HPDE6-E6E7 (cell line): ENCODE measurements around the gene TMC6.
"Not testable (repeated sequence)": the region's sequence is repeated elsewhere in the genome, so short reads cannot be mapped to it uniquely, and the experiment has no call there.

Experiments
- DNase-seq: peaks from one replicate; pipeline ENCODE4 v3.0.0; 2011; ENCODE audit warnings: missing footprints; ENCODE audit errors: extremely low spot score

The TMC6 gene

DNA sequence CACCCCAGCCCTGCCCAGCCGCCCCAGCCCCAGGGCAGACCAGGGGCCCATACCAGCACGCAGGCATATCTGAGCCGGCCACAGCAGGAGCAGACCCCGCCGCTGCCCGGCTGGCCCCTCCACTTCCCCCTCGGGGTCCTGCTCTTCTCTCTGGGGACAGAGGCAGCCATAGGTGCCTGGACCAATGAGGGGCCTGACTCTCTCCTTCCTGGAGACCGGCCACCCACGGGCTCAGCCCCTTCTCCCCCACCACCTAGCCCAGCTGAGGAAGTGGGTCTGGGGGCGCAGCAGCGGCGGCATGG is 3.8 kb downstream of the TMC6 start:
- no peak for DNase-seq

DNA sequence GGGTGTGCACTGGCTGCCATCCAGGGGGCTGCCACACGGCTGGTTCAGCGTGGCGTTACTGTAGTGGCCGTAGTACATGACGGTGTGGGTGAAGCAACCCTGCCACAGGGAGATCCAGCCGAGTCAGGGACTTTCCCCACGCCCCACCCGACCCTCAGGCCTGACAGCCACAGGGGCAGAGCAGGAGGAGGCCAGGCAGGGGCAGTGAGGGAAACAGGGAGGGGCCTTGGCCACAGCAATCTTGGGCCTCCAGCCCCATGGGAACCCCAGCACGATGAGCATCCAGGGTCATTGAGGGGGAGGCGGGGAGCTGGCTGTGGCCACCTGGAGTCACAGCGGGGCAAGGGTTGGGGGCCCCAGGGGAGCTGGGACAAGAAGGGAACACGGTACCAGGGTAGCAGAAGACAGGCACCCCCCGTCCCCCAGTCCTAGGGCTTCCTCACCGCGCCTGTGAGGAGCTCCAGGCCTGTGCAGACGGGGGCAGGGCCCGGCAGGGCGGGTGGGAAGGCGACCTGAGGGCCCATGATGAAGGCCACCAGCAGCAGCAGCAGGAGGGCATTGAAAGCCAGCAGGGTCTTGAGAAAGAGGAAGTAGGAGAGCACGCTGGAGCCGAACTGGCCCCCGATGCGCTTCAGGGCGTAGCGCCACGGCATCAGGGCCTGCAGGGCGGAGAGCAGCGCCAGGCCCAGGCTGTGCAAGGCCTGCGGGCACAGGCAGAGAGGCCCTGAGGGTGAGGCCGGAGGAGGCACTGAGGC is 4.3 kb downstream of the TMC6 start:
- no peak for DNase-seq

DNA sequence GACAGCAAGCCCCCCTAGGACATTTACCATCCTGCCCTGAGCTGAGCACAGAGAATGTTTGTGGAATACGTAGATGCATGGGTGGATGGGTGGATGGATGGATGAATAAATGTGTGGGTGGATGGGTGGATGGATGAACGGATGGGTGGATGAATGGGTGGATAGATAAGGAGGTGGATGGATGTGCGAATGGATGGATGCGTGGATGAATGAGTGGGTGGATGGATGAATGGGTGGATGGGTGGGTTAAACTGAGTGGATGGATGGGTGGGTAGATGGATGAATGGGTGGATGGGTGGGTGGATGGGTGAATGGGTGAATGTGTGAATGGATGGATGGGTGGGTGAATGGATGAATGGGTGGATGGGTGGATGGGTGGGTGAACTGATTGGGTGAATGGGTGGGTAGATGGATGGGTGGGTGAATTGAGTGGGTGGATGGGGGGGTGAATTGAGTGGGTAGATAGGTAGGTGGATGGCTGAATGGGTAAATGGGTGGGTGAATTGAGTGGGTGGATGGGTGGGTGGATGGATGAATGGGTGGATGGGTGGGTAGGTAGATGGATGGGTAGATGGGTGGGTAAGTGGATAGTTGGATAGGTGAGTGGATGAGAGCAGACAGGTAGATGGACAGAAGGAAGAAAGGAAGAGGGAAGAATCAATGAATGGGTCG is 5.2 kb downstream of the TMC6 start:
- DNase-seq = no peak

DNA sequence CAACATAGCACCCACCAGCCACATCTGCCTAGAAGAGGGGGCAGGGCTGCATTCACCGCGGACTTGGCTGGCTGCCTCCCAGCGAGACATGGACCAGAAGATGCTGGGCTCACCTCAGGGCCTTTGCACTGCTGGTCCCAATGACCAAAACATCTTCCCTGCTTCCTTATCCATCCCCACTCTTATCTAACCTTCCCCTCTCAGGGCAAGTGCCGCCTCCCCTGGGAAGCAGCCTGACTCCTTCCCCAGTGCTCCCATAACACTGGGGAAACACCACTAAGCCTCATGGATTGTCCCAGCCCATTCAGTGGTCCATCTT is 5.7 kb downstream of the TMC6 start:
- no peak for DNase-seq

DNA sequence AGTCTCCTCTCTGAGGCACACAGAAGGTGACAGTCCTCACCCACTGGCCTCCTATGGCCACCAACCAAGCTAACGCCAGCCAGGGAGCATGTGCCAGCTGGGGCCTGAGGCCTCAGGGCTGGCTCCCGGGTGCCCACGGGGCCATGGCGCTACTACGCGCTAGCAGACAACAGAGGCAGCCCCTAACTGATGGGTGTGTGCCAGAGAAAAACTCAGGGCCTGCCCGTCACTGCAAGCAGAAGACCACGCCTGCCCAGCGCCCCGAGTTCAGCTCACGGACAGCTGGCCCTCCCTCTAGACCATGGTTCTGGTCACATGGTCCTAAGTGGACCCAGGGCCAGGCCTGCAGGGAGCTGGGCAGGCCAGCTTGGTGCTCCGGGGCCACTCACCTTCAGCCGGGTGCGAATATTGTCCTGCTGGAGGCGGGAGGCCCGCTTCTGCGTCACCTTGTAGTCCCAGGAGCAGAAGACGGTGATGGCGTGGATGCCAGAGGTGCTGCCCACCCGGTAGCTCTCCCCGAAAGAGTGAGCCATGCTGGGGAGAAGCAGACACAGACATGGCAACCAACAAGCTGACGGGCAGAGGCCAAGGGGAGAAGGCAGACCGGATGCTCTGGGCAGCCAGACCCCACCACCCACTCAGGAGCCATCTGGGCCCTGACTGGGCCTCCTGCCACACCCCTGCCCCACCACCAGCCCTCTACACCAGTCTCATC is 6.2 kb downstream of the TMC6 start:
- DNase-seq = no peak

DNA sequence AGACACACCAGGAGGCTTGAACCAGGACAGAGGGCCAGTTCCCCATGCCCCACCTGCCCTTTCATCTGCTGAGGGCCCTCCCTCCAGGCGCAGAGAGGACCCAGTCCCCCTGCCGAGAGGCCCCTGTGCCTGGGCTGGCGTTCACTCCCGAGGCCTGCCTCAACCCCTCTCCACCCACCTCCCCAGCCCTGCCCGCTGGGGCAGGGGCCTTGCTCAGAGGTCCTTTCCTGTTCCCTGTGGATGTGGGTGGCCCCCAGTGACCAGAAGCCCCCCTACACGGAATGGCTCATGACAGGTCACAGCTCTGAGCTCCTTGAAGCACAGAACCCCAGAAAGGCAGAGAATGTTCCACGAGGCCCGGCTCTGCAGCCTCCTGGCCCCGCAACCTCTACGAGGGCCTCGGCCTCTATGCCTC is 6.7 kb downstream of the TMC6 start:
- DNase-seq = no peak

DNA sequence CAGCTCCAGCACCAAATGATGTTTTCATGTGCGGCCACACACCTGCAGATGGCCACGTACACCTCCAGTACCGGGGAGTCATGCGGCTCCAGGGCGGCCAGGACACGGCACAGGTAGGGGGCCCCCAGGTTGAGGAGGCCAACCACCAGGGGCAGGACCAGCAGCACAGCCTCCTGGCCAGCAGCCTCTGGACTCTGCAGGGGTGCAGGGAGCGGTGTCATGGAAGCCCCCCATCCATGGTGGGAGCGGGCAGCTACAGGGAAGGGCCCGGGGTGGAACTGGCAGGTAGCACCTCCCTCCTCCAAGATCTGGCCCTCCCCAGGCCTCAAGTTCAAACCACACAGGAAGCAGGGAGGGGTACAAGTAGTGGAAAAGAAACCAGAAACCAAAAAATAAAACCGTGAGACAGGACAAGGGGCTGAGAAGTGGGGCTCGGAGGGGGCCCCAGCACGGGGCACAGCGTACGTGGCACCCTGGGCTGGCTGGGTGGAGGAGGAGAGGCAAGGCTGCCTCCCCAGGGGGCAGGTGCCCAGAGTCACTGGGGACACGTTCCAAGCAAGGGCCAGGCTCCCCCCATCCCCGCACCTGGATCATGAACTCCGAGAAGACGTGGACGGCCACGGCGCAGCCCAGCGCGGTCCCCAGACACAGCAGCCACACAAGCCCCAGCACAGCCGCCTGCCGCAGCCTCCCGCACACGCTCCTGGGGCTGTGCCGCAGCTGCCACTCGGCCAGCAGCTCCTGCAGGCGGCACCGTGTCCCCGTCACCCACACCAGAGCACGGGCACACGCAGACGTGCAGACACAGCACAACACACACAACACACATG is 7.4 kb downstream of the TMC6 start:
- DNase-seq = no peak

DNA sequence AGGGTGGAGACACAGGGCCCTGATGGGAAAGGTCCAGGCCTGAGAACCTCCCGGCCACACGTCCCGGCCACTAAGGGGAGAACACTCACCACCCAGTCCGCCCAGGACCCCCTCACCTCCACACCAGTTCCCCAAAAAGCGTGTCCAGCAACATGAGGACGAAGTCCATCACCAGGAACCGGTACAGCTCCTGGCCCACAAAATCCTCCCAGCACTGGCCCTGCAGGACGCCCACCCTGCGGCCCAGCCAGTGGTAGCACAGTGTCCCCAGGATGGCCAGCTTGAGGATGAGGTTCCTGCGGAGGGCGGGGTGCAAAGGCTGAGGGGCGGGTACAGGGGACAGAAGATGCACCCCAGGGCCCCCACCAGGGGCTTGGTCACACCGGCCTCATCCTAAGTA is 8.0 kb downstream of the TMC6 start:
- DNase-seq = no peak

DNA sequence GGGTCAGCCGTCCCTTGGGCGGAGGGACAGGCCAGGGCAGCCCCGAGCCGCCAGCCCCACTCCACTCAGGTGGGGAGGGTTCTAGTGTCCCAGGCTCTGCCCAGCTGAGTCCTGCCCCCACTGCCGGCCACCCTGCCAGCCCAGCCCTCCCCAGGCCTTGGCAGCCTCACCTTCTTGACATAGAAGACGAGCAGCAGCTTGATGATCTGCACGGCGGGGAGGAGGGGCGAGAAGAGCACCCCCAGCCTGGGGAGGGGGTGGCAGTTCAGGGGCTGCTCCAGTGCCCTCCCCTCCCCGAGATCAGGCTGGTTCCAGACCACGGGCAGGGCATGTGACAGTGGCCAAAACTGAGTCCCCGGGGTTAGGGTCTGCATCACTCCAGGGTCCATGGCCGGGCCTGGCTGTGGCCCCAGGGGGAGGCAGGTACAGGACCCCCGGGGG is 9.7 kb downstream of the TMC6 start:
- DNase-seq = no peak

DNA sequence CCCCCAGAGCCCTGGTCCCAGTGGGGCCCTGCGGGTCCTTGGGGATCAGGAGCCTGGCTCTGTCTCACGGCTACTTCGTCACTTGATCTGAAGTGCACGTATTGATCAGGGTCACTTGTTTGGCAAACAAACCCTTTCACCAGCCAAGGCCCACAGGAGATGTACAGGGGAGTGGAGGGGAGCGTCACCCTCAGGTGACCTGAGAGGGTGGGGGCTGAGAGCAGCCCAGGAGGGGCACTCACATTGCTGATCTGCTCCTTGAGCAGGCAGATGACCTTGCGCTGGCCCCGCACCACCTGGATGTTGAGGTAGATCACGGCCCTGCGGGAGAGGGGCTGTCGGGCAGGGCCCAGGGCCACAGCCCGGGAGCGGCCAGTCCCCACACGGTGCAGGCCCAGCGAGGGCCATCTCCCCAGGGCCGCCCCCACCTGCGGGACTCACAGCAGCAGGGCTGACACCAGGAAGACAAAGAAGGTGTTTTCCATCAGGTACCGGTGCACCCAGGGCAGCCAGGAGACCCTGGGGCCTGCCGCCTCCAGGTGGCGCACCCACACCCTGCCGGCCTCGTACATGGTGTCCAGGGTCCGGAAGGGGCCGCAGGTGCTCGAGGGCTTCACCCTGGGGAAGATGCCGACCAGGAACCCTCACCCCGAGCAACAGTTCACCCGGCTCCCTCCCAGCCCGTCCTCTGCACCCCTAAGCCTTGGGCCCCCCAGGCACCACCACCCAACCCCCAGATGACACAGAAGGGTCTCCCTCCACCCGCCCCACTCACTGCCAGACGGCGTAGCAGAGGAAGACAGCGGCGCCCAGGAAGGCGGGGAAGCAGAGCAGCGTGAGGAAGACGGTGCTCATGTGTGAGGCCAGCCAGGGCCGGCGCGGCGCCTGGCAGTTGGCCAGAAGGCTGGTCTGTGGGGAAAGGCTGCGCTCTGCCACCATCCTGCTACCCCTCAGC is 11.3 kb downstream of the TMC6 start:
- no peak for DNase-seq

DNA sequence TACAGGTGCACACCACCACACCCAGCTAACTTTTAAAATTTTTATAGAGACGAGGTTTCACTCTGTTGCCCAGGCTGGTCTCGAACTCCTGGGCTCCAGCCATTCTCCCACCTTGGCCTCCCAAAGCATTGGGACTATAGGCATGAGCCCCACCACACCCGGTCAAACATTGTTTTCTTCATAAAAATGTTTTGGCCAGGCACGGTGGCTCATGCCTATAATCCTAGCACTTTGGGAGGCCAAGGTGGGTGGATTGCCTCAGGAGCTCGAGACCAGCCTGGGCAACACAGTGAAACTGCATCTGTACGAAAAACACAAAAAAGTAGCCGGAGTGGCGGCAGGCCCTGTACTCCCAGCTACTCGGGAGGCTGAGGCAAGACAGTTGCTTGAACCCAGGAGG is 12.1 kb downstream of the TMC6 start:
- DNase-seq = no peak

DNA sequence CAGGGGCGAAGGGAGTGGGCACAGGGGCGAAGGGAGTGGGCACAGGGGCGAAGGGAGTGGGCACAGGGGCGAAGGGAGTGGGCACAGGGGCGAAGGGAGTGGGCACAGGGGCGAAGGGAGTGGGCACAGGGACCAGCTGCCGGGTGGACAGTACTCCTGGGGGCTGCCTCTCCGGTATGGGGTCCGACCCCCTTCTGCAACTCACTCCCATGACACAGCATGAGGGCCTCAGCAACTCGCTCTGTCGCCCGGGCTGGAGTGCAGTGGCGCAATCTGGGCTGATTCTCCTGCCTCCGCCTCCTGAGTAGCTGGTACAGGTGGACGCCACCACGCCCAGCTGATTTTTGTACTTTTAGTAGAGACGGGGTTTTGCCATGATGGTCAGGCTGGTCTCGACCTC is 12.8 kb downstream of the TMC6 start:
- not testable (repeated sequence) for DNase-seq

DNA sequence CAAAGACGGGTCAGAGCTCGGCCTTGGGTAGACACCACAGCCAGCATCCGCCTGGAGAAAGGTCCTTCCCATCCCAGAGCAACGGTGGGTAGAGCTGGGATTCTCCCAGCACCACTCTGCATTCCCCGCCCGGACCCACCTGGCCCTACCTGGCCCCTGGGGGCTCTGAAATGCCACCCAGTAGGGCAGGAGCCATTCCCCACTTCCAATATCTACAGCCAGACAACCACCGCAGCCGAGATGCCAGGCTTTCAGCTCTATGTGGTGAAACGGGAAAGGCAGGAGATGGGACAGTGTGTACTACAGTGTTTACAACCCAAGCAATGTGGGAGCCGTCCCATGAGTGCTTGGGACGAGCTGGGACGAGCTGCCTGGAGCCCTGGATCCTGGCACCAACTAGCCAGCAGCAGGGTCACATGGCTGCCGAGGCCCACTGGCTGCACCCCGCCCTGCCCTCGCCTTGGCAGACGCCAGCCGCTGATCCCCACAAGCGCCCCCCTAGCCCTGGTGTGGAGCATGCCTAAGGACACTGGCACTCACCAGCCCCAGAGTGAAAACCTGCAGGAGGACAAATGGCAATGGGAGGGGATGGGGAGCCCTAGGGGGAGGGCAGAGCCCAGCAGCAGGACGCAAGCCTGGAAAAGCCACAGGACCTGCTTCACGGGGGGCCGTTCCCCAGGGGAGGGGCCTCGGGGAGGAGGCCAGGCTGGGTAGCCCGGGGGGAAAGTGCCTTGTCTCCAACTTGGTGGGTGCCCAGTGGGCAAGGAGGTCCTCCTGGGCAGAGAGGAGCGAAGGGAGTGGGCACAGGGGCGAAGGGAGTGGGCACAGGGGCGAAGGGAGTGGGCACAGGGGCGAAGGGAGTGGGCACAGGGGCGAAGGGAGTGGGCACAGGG is 13.5 kb downstream of the TMC6 start:
- no peak for DNase-seq

DNA sequence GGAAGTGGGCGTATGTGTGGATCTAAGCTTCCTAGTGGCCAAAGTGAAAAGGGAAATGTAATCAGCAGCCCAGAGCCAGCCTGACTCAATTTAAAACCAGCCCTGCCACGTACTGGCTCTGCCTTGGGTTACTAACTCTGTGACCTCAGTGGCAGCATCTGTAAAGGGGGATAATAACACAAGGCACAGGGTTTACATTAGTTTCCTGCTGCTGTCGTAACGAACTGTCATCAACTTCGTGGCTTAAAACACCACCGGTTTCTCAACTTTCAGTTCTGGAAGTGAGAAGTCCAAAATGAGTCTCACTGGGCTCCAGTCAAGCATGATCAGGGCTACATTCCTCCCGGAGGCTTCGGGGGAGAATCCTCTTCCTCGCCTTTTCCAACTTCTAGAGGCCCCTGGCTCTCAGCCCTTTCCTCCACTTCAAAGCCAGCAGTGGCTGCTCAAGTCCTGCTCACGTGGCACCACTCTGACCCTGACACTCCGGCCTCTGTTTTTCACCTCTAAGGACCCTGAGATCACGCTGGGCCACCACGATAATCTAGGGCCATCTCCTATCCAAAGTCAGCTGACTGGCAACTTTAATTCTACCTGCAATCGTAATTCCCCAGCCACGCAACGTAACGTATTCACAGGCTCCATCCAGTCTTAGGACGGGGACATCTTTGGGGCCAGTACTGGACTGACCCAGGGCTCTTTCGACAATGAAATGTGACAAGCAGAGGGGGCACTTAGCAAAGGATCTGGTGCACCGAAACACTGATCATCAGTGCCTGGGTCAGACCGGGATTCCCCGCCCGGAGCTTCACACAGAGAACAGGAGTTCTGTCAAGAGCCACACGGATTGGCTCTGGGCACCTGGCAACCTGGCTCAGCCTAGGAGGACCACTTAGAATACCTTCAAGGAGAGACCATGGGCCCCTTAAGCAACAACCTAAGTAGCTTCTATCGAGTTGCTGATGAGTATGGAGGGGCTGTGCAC is 14.5 kb downstream of the TMC6 start:
- no peak for DNase-seq

DNA sequence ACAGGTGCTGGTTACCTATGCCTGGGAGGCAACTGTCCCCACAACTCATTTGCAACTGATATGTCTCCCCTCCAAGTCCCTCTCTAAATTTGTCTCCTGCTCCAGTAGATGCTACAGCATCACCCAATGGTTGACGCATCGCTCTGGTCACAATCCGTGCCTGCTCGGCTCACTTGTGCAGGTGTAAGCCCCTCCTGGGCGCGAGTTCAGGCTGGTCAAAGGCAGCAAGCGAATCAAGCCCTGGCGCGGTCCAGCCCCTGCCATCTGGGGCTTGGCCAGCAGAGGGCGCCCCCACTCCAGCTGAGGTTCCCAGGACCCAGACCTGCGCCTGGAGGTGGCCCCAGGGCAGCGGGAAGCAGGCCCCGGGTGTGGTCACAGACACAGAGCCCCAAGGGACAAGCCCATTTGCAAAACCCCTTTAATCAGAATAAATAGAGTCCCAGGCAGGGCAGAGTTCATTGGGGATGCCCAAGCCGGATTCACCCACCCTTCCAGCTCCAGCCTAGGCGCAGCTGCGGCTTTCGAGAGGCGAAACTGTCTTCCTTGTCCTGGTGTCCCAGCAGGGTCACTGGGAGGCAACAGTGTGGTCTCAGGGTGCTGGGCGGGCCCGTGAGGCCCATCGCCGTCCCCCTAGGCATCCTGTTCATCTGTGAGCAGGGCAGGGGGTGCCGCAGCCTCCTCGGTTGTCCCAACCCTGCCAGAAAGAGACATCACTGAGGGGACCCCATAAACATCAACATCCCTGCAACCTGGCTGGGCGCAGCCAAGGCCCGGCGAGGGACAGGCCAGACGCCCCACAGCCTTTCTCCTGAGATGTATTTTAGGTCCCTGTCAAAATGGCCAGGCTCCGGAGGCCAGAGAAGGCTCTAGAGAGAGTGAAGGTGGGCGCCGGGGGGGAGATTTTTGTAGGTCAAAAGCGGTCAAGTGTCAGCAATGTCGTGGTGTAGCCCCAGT is 15.8 kb downstream of the TMC6 start:
- peak; percentile 66 for DNase-seq

DNA sequence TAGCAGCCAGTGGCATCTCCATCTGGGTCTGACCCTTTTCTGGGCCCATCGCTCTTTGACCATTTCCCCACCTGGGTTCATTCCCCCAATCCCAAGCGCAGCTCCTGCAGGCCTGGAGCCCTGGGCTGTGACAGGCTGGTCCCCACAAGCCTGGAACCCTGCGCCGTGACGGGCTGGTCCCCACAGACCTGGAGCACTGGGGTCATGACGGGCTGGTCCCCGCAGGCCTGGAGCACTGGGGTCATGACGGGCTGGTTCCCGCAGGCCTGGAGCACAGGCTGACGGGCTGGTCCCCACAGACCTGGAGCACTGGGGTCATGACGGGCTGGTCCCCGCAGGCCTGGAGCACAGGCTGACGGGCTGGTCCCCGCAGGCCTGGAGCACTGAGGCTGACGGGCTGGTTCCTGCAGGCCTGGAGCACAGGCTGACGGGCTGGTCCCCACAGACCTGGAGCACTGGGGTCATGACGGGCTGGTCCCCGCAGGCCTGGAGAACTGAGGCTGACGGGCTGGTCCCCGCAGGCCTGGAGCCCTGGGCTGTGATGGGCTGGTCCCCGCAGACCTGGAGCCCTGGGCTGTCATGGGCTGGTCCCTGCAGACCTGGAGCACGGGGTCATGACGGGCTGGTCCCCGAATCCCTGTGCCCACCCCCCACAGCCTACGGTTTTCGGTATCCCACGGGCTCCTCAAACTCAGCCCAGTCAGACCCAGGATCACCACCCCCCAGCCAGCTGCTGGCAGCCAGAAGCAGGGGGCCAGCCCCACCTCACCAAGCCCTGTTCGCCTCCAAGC is 16.6 kb downstream of the TMC6 start:
- no peak for DNase-seq
